SK-N-SH treated with all-trans-retinoic acid at 6 μM for 48 hours (cell line): ENCODE data around the gene ARID1B.

Experiments used
- ARNTL ChIP-seq: fragments of 450-650 bp; formaldehyde crosslinking; IDR thresholded peaks from 2 replicates; pipeline ENCODE4 v1.5.0; 2020; ENCODE audit warnings: low read depth, mild to moderate bottlenecking, moderate library complexity, borderline replicate concordance
- BACH2 ChIP-seq: fragments of 250-450 bp; sonication (Bioruptor Pico); IDR thresholded peaks from 2 replicates; pipeline ENCODE4 v1.9.0; 2021; ENCODE audit warnings: mild to moderate bottlenecking, borderline replicate concordance
- CREB5 ChIP-seq: fragments of 250-450 bp; sonication (Bioruptor Pico); IDR thresholded peaks from 2 replicates; pipeline ENCODE4 v1.5.1; 2020; ENCODE audit warnings: low read depth, mild to moderate bottlenecking, moderate library complexity
- CSDC2 ChIP-seq: fragments of 250-450 bp; sonication (Bioruptor Pico); IDR thresholded peaks from 2 replicates; pipeline ENCODE4 v1.5.0; 2020; ENCODE audit warnings: mild to moderate bottlenecking, moderate library complexity
- GLIS3 ChIP-seq: fragments of 250-450 bp; sonication (Bioruptor Pico); IDR thresholded peaks from 2 replicates; pipeline ENCODE4 v1.5.0; 2020; ENCODE audit warnings: mild to moderate bottlenecking, moderate library complexity
- ISL1 ChIP-seq: fragments of 250-450 bp; sonication (Bioruptor Pico); IDR thresholded peaks from 2 replicates; pipeline ENCODE4 v2.1.2; 2022; ENCODE audit warnings: mild to moderate bottlenecking, moderate library complexity
- PPARA ChIP-seq: fragments of 250-450 bp; sonication (Bioruptor Pico); IDR thresholded peaks from 2 replicates; pipeline ENCODE4 v1.5.0; 2020; ENCODE audit warnings: mild to moderate bottlenecking, borderline replicate concordance
- SNAI2 ChIP-seq: fragments of 250-450 bp; sonication (Bioruptor Pico); IDR thresholded peaks from 2 replicates; pipeline ENCODE4 v1.5.0; 2020; ENCODE audit warnings: mild to moderate bottlenecking, moderate library complexity
- TCF4 ChIP-seq: fragments of 250-450 bp; sonication (Bioruptor Pico); IDR thresholded peaks from 2 replicates; pipeline ENCODE4 v1.8.0; 2021; ENCODE audit warnings: mild to moderate bottlenecking, moderate library complexity, borderline replicate concordance
- TOX ChIP-seq: fragments of 250-450 bp; sonication (Bioruptor Pico); IDR thresholded peaks from 2 replicates; pipeline ENCODE4 v1.8.0; 2021; ENCODE audit warnings: mild to moderate bottlenecking, moderate library complexity, borderline replicate concordance
- TSHZ2 ChIP-seq: fragments of 250-450 bp; sonication (Bioruptor Pico); IDR thresholded peaks from 2 replicates; pipeline ENCODE4 v1.5.0; 2020; ENCODE audit warnings: mild to moderate bottlenecking, moderate library complexity
- ZFP30 ChIP-seq: fragments of 450-650 bp; formaldehyde crosslinking; IDR thresholded peaks from 2 replicates; pipeline ENCODE4 v1.5.0; 2022; ENCODE audit warnings: mild to moderate bottlenecking, moderate library complexity
- ZNF8 ChIP-seq: fragments of 450-650 bp; formaldehyde crosslinking; IDR thresholded peaks from 2 replicates; pipeline ENCODE4 v1.5.0; 2020; ENCODE audit warnings: mild to moderate bottlenecking, moderate library complexity

GRCh38 chr6:156839129-156839528 lies 62.0 kb downstream of the ARID1B start:
- TF ChIP-seq ZNF8 (CRISPR knock-in tag), result no peak
- TF ChIP-seq ISL1 (CRISPR knock-in tag), result no peak
- TF ChIP-seq BACH2 (CRISPR knock-in tag), result no peak
- no peak for TF ChIP-seq TSHZ2 (CRISPR knock-in tag)
- TF ChIP-seq GLIS3, result no peak
- TF ChIP-seq CSDC2, result no peak
- no peak for TF ChIP-seq SNAI2 (CRISPR knock-in tag)
- TF ChIP-seq TCF4 (CRISPR knock-in tag), result no peak
- no peak for TF ChIP-seq ZFP30 (CRISPR knock-in tag)
- no peak for TF ChIP-seq PPARA (CRISPR knock-in tag)
- TF ChIP-seq CREB5 (CRISPR knock-in tag), result no peak
- TF ChIP-seq ARNTL (CRISPR knock-in tag), result no peak
- TF ChIP-seq TOX (CRISPR knock-in tag), result no peak
